Head of caudate nucleus (tissue), 42 donors: ENCODE data around the gene MYADML2.
"Not testable (repeated sequence)": the region's sequence is repeated elsewhere in the genome, so short reads cannot be mapped to it uniquely, and the experiment has no call there.

Experiments used
- DNase-seq, 42 donors: peaks; one replicate each; pipeline versions ENCODE4 v3.0.0 to v3.0.0-alpha.2; 2020 to 2021; ENCODE audit warnings: mixed read lengths in 7 of 42
- intact Hi-C: fragments of 100-400 bp; cut with DNase I; formaldehyde crosslinking; loops from one replicate; pipeline ENCODE4 v1.15.0; 2022

Gene MYADML2

DNA sequence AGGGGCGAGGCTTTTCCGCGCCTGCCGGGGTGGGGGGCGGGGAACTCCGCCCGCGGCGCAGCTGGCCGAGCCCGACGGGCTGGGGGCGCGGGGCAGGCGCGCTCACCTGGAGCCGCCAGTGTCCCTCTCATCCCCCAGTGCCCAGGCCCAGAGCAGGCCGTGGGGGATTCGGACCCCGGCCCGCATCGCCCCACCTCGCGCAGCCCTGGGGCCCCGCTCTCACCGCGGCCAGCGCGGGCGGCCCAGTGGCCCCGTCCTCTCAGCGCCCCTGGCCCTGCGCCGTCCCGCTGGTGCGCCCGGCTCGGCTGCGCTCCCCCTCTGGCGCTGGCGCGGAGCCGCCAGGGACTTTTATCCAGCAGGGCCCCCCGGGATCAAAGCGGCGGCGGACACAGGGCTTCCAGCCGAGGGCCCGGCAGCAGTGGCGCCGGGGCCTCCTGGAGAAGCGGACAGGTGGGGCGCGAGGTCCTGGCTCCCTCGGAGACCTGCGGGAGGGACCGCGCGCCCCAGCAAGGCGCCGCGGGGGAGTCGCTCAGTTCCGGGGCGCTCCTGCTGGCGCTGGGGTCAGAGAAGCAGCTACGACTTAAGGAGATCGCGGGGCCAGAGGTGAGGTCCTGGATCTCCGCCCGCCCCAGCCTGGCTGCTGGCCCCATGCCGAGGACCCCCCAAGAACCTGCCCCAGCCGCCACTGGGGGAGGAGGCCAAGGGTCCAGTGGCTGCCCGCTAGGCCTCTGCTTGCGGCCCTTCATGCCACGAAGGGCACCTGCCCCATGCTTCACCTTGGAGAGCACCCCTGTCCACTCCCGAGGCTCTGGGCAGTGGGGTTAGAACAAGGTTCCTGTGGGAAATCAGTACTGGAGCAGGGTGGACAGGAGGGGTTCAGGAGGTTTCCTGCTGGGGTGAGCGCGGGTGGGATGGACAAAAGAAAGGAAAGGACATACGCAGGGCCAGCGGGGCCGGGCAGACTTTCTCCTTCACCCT lies 14.8 kb upstream of the MYADML2 start:
- intact Hi-C loops = loop anchor here (5.0 kb wide), 1 partner anchor 60 kb away; the partner anchor contains the start of genes CENPX and LRRC45
- DNase-seq = no peak

GRCh38 chr17:81961087-81961511 lies 14.1 kb upstream of the MYADML2 start, which contains the start of gene NOTUM:
NOTUM (minus strand) TSS chr17:81961187; CDS start chr17:81960909, 278 bp downstream.
- intact Hi-C loops = loop anchor here (5.0 kb wide), 1 partner anchor 61 kb away; the partner anchor contains the start of genes CENPX and LRRC45

DNA sequence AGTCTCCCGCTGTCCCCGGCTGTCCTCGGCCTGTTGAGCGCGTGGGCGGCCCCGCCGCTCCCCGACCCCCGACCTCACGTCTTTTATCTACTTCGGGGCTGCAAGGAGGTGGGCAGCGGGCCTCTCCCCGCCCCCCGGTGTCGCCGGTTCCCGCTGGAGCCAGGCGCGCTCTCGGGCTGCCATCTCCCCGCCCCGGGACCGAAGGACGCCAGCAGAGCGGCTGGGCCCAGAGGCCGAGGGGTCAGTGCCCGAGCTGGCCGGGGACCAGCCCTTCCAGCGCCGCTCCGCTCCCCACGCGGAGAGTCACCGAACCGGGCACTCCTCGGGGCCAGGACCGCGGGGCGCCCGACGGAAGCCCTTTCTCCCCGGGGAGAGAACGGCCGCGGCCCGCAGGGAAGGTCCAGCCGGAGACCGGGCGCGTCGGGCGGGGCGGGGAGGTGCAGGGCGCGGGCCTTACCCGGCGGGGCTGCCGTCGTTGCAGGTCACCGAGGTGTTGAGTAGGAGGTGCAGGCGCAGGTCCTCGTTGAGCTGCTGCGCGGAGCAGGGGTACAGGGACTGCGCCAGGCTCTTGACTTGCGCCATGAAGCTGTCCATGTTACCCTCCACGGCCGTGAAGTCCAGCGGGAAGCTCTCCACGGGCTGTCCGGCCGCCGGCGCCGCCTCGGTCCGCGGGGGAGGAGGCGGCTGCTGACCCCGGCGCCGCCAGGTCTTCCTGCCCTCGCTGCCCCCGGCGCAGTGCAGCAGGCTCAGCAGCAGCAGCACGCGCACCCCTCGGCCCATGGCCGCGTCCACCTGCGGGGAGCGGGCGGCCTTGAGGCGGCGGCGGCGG lies 13.3 kb upstream of the MYADML2 start:
- intact Hi-C loops = loop anchor here (5.0 kb wide), 1 partner anchor 62 kb away; the partner anchor contains the start of genes CENPX and LRRC45
- no peak for DNase-seq

More at GRCh38 chr17:81961087-81961511, 14.1 kb upstream of the MYADML2 start, which contains the start of gene NOTUM:
- peak in 1 of 42 donors; percentile 25 for DNase-seq

GRCh38 chr17:81959362-81960129 lies 12.5 kb upstream of the MYADML2 start:
- peak in 41 of 42 donors; percentile 37 to 90 (median 78) for DNase-seq
- intact Hi-C loops = loop anchor here (5.0 to 10.0 kb wide), 2 partner anchors 63 to 195 kb away; partner anchors contain the start of genes CENPX and LRRC45

DNA sequence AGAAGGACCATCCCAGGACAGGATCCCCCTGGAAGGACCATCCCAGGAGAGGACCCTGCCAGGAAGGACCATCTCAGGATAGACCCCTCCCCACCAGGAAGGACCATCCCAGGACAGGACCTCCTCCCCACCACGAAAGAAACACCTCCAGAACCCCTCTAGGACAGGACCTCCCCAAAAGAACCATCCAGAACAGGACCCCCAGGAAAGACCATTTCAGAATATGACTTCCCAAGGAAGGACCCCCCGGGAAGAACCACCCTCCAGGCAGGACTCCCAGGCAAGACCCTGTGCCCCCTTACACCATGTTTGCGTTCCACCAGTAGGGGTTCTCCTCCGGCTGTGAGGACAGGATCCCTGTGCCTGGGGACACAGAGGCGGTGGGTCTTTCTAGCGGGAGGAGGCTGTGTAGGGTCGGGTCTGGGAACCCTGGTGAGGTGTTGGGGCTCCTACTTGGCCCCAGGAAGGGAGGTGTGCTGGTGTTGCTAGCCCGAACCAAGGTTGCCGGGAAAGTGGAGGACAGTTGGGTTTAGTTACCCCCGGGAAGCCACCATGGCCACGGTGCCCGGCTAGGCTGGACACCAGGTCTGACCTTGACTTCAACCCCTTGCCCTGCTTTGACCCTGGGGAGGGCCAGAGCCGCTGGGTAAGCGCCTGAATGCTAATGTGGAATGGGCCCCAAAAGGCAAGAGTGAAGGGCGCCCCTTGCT lies 11.8 kb upstream of the MYADML2 start:
- intact Hi-C loops = loop anchor here (10.0 kb wide), 1 partner anchor 196 kb away; no protein-coding TSS in a partner anchor
- no peak for DNase-seq

DNA sequence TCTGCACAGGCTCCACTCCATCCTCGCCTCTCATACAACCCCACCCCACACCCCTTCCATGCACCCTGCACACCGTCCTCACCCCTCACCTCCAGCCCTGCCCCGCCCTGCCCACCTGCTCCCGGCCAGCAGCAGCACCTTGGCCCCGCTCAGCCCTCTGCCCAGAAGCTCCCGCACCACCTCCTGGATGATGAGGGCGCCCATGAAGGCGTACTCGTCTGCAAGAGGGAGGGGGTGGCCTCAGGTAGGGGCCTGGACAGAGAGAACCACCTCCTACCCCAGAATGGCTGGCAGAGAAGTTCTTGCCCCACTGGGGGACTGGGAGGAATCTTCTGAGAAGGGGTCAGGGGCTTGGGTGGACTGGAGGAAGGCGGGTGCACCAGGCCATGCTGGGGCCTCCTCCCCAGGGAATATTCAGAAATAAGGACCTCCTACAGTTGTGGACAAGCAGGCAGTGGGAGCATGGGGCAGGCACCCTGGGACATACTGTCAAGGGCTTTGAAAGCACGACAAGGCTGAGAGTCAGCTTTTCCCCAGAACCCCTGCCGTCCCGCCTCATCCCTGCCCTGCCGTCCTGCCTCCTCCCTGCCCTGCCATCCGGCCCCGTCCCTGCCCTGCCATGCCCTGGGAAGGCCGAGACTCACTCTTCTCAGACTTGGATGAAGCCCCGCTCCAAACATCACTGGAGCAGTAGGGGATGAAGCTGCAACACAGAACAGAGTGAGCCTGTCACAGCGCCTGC lies 10.8 kb upstream of the MYADML2 start:
- intact Hi-C loops = loop anchor here (10.0 kb wide), 1 partner anchor 197 kb away; no protein-coding TSS in a partner anchor
- DNase-seq = no peak

DNA sequence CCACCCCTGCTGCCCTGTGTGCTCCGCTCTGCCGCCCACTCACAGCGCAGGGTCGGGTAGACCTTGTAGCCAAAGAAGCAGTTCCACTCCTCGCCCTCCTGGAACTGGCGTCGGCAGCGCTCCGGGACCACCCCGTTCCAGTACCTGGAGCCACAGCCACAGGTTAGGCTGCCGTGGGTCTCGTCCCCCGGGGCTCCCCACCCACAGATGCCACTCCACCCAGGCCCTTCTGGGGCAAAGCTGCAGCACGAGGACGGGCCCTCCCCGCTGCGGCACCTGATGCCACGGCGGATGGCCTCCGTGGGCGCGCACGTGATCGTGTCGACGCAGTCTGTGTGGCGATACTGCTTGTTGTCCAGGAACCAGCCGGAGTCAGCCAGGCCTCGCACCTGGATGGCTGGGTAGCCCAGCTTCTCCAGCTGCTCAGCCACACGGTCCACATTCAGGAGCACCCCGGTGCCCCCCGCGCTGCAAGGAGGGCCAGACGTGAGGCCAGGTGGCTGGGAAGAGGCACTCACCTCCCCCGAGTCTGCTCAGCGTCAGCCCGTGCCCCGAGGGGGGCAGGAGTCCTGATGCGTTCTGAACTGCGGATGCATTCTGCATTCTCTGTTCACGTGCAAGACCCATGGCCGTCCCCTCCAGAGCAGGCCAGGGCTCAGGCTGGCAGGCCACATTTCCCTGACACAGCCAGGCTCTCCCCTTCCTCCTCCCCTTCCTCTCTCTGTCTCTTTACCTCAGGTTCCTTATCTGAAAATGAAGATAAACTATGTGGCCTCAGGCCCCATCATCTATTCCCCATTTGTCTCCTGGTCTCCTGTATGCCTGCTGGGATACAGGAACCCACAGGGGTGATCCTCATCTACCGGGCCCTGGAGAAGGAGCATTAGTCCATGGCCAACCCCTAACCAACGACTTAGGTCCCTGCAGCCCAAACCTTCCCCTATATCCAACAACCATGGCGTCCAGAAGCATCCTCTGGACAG lies 9.9 kb upstream of the MYADML2 start:
- intact Hi-C loops = loop anchor here (10.0 kb wide), 1 partner anchor 198 kb away; no protein-coding TSS in a partner anchor
- DNase-seq = no peak

- no peak for DNase-seq
- intact Hi-C loops = loop anchor here (10.0 kb wide), 1 partner anchor 199 kb away; no protein-coding TSS in a partner anchor
These were observed 8.9 kb upstream of the MYADML2 start for GRCh38 chr17:81955756-81956544.

DNA sequence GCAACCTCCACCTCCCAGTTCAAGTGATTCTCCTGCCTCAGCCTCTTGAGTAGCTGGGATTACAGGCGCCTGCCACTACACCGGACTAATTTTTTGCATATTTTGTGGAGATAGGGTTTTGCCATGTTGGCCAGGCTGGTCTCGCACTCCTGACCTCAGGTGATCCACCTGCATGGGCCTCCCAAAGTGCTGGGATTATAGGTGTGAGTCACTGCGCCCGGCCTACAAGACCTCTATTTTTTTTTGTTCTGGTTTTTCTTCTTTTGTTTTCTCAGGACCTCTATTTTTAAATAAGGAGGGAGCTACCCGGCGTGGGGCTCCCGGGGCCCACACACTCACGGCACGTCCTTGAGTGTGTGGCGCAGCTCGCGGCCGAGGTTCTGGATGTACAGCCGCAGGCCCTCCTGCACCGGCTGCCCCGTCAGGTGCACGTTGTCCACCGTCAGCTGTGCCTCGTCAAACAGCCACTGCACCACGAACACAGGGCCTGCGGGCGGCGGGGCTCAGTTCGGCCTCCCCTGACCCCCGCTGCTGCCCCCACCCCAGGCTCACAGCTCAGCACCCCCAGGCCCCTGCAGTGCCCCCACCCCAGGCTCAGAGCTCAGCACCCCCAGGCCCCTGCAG lies 8.1 kb upstream of the MYADML2 start:
- intact Hi-C loops = loop anchor here (10.0 kb wide), 1 partner anchor 200 kb away; no protein-coding TSS in a partner anchor
- no peak for DNase-seq

GRCh38 chr17:81954131-81955057 lies 7.4 kb upstream of the MYADML2 start:
- intact Hi-C loops = loop anchor here (10.0 kb wide), 1 partner anchor 200 kb away; no protein-coding TSS in a partner anchor
- DNase-seq = no peak

DNA sequence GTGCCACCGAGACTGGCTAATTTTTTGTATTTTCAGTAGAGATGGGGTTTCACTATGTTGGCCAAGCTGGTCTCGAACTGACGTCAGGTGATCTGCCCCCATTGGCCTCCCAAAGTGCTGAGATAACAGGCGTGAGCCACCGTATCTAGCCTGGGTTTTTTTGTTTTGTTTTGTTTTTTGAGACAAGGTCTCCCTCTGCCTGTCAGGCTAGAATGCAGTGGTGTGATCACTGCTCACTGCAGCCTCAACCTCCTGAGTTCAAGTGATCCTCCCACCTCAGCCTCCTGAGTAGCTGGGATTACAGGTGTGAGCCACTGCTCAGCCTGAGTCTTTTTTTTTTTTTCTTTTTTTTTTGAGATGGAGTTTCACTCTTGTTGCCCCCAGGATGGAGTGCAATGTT lies 6.4 kb upstream of the MYADML2 start:
- intact Hi-C loops = loop anchor here (10.0 kb wide), 1 partner anchor 201 kb away; no protein-coding TSS in a partner anchor
- not testable (repeated sequence) for DNase-seq

GRCh38 chr17:81952792-81953228 lies 5.8 kb upstream of the MYADML2 start:
- intact Hi-C loops = loop anchor here (10.0 kb wide), 1 partner anchor 202 kb away; no protein-coding TSS in a partner anchor

More at GRCh38 chr17:81952792-81953228, 5.8 kb upstream of the MYADML2 start:
- no peak for DNase-seq
